HG02678 (cell line): ENCODE results near the gene ADAM19.

Source experiments
- ATAC-seq: cut with Tn5 transposase; IDR thresholded peaks from one replicate; pipeline ENCODE4 v1.9.1; 2021; ENCODE audit warnings: mild to moderate bottlenecking, moderate library complexity; ENCODE audit not compliant: unreplicated experiment

Gene ADAM19

GRCh38 chr5:157519579-157520253 lies 55.9 kb downstream of the ADAM19 start:
- peak; percentile 56 for ATAC-seq

- ATAC-seq: peak; percentile 78
These were observed 56.6 kb downstream of the ADAM19 start for GRCh38 chr5:157518963-157519362.

GRCh38 chr5:157516626-157517325 lies 58.8 kb downstream of the ADAM19 start:
- no peak for ATAC-seq

GRCh38 chr5:157516006-157516405 lies 59.6 kb downstream of the ADAM19 start:
- ATAC-seq: no peak

GRCh38 chr5:157514974-157515373 lies 60.6 kb downstream of the ADAM19 start:
- no peak for ATAC-seq

- ATAC-seq: no peak
These were observed 62.4 kb downstream of the ADAM19 start for GRCh38 chr5:157513182-157513581.

- ATAC-seq: no peak
These were observed 63.6 kb downstream of the ADAM19 start for GRCh38 chr5:157511651-157512644.

GRCh38 chr5:157510682-157511081 lies 64.9 kb downstream of the ADAM19 start:
- no peak for ATAC-seq

GRCh38 chr5:157509587-157509986 lies 66.0 kb downstream of the ADAM19 start:
- ATAC-seq: no peak

GRCh38 chr5:157509093-157509492 lies 66.5 kb downstream of the ADAM19 start:
- no peak for ATAC-seq

GRCh38 chr5:157506981-157507780 lies 68.4 kb downstream of the ADAM19 start:
- no peak for ATAC-seq

- ATAC-seq: no peak
These were observed 69.4 kb downstream of the ADAM19 start for GRCh38 chr5:157506066-157506590.

- no peak for ATAC-seq
These were observed 70.1 kb downstream of the ADAM19 start for GRCh38 chr5:157505496-157505895.

GRCh38 chr5:157504053-157504452 lies 71.5 kb downstream of the ADAM19 start:
- ATAC-seq: no peak

GRCh38 chr5:157502143-157502647 lies 73.4 kb downstream of the ADAM19 start:
- ATAC-seq: peak; percentile 77

- ATAC-seq: no peak
These were observed 77.5 kb downstream of the ADAM19 start for GRCh38 chr5:157497875-157498611.

- ATAC-seq: no peak
These were observed 78.7 kb downstream of the ADAM19 start for GRCh38 chr5:157496864-157497263.

GRCh38 chr5:157494178-157494832 lies 81.3 kb downstream of the ADAM19 start:
- no peak for ATAC-seq

- no peak for ATAC-seq
These were observed 82.7 kb downstream of the ADAM19 start for GRCh38 chr5:157492886-157493285.
